Measurements from ENCODE around the gene ARHGEF4. TPM values are rescaled to one million over a fixed set of nuclear protein-coding genes. Genes with fewer than 3 reads are reported as not detected.

Gene ARHGEF4
- total and polyA plus RNA-seq, 2 experiments from 2014 or later = 4.6 to 16.6 TPM

GRCh38 chr2:131034122-131035051 is 197.7 kb downstream of the ARHGEF4 start (continued):
- TF ChIP-seq ZNF462 (CRISPR knock-in tag; IDR thresholded peaks at IDR 0.05) (no peak), EZH2 (IDR thresholded peaks at IDR 0.05; ENCODE audit: low read depth, unreplicated experiment) (no peak), STAT1 (IDR thresholded peaks at IDR 0.05; ENCODE audit: unreplicated experiment) (no peak)

DNA sequence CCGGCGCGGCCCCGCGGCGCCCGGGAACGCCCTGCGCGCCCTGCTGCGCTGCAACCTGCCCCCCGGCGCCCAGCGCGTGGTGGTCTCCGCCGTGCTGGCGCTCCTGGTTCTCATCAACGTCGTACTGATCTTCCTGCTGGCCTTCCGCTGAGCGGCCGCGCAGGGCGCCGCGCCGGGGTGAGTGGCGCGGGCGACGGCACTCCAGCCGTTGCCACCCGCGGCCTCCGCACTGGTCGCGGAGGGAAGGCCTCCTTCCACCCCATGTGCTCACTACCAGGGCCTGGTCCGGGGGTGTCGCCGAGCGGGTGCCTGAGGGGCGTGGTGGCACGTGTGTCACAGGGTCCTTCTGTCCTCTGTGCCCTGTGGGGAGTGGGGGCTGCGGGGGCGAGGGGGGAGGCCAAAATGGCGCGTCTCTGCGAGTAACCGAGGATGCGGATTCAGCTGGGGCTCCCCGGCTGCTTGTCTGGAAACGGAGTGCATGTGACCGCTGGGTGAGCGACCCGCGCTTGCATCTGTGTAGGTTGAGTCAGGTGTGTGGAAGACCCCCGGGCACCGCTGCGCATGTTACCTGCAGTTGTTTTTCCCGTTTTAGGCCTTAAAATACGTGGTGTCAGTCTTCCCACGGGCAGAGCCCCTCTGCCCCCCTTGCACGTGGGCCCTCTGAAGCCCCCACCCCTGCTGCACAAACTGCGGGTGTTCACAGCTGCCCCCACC is 198.6 kb downstream of the ARHGEF4 start:
- Histone ChIP-seq H2AFZ (peak overlapping the region; percentile 88), H3K9me2 (ENCODE audit: insufficient read depth) (no peaks in the 10 kb centered on the region), H3K79me2 (replicated peaks; ENCODE audit: insufficient read depth) (no peaks in the 10 kb centered on the region), H3K27ac (ENCODE audit: low read depth) (no peak overlapping the region), H3F3A (replicated peaks; ENCODE audit: low read depth) (no peaks in the 10 kb centered on the region), H3K36me3 (ENCODE audit: insufficient read depth) (no peaks in the 10 kb centered on the region), H3K4me1 (ENCODE audit: insufficient read depth) (peaks cover 6% of the 10 kb centered on the region; the same call in 1 of the 2 replicates), H3K27me3 (ENCODE audit: insufficient read depth) (peaks cover 29% of the 10 kb centered on the region), H4K20me1 (replicated peaks; ENCODE audit: insufficient read depth) (no peaks in the 10 kb centered on the region), H3K4me2 (peak overlapping the region; percentile 76; the same call in 1 of the 2 replicates), H3K4me3 (peak overlapping the region; percentile 64)
- peaks cover 41% of the 10 kb centered on the region for H3K27me3 Mint-ChIP-seq (ENCODE audit: insufficient read depth, low read depth, poor library complexity)
- peak; percentile 46 for DNase-seq (ENCODE audit: low spot score)
- no peaks in the 10 kb centered on the region for H3K9me3 Mint-ChIP-seq
- H3K36me3 Mint-ChIP-seq (ENCODE audit: low read depth) = no peaks in the 10 kb centered on the region
- H3K27ac Mint-ChIP-seq = no peak overlapping the region
- peak overlapping the region; percentile 68 for H3K4me3 Mint-ChIP-seq
- peak; percentile 7 for ATAC-seq
- peaks cover 3% of the 10 kb centered on the region; the same call in 1 of the 3 replicates for H3K4me1 Mint-ChIP-seq
- TF ChIP-seq, protein P1, sequence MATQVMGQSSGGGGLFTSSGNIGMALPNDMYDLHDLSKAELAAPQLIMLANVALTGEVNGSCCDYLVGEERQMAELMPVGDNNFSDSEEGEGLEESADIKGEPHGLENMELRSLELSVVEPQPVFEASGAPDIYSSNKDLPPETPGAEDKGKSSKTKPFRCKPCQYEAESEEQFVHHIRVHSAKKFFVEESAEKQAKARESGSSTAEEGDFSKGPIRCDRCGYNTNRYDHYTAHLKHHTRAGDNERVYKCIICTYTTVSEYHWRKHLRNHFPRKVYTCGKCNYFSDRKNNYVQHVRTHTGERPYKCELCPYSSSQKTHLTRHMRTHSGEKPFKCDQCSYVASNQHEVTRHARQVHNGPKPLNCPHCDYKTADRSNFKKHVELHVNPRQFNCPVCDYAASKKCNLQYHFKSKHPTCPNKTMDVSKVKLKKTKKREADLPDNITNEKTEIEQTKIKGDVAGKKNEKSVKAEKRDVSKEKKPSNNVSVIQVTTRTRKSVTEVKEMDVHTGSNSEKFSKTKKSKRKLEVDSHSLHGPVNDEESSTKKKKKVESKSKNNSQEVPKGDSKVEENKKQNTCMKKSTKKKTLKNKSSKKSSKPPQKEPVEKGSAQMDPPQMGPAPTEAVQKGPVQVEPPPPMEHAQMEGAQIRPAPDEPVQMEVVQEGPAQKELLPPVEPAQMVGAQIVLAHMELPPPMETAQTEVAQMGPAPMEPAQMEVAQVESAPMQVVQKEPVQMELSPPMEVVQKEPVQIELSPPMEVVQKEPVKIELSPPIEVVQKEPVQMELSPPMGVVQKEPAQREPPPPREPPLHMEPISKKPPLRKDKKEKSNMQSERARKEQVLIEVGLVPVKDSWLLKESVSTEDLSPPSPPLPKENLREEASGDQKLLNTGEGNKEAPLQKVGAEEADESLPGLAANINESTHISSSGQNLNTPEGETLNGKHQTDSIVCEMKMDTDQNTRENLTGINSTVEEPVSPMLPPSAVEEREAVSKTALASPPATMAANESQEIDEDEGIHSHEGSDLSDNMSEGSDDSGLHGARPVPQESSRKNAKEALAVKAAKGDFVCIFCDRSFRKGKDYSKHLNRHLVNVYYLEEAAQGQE (IDR thresholded peaks at IDR 0.05; ENCODE audit: unreplicated experiment) = no peak

All from GM23338 (cell line).